Glomerular visceral epithelial cell (primary cell): Measurements from ENCODE around the gene NUP188.

ENCODE experiments used
- DNase-seq: peaks from one replicate; pipeline ENCODE4 v3.0.0-alpha.2; 2016; ENCODE audit errors: extremely low spot score

Gene NUP188

GRCh38 chr9:128947527-128948301, at the start of gene NUP188, which contains the start of gene DOLK:
Gene NUP188 (plus strand): TSS chr9:128947699. CDS start chr9:128947720, 21 bp downstream.
Gene DOLK (minus strand): TSS chr9:128947603. CDS start chr9:128947303, 300 bp downstream.
- peak; percentile 94 for DNase-seq

GRCh38 chr9:128898382-128898781, 49.1 kb upstream of the NUP188 start:
- no peak for DNase-seq

- DNase-seq, result no peak
Observed at GRCh38 chr9:128898845-128899565, 48.5 kb upstream of the NUP188 start.

- DNase-seq, result peak; percentile 31
Observed at GRCh38 chr9:128899566-128900322, 47.8 kb upstream of the NUP188 start.

GRCh38 chr9:128901379-128901778, 46.1 kb upstream of the NUP188 start:
- no peak for DNase-seq

GRCh38 chr9:128901822-128902221, 45.7 kb upstream of the NUP188 start:
- DNase-seq, result no peak

GRCh38 chr9:128902351-128903078, 45.0 kb upstream of the NUP188 start:
- peak; percentile 47 for DNase-seq

- no peak for DNase-seq
Observed at GRCh38 chr9:128903079-128903461, 44.4 kb upstream of the NUP188 start.

- DNase-seq, result peak; percentile 28
Observed at GRCh38 chr9:128903871-128904620, 43.5 kb upstream of the NUP188 start.

GRCh38 chr9:128905964-128906363, 41.5 kb upstream of the NUP188 start:
- no peak for DNase-seq

- no peak for DNase-seq
Observed at GRCh38 chr9:128906741-128907140, 40.8 kb upstream of the NUP188 start.

- no peak for DNase-seq
Observed at GRCh38 chr9:128908372-128908771, 39.1 kb upstream of the NUP188 start.

- DNase-seq, result no peak
Observed at GRCh38 chr9:128909859-128910258, 37.6 kb upstream of the NUP188 start.

- DNase-seq, result no peak
Observed at GRCh38 chr9:128910906-128911305, 36.6 kb upstream of the NUP188 start.

GRCh38 chr9:128911529-128912035, 35.9 kb upstream of the NUP188 start:
- DNase-seq, result peak; percentile 85

GRCh38 chr9:128912270-128912853, 35.1 kb upstream of the NUP188 start:
- peak; percentile 79 for DNase-seq

- DNase-seq, result no peak
Observed at GRCh38 chr9:128913048-128913900, 34.2 kb upstream of the NUP188 start.

GRCh38 chr9:128913995-128914772, 33.3 kb upstream of the NUP188 start:
- no peak for DNase-seq

- DNase-seq, result no peak
Observed at GRCh38 chr9:128916204-128916603, 31.3 kb upstream of the NUP188 start.
